ENCODE measurements around the gene LDB2.

LDB2 gene

DNA sequence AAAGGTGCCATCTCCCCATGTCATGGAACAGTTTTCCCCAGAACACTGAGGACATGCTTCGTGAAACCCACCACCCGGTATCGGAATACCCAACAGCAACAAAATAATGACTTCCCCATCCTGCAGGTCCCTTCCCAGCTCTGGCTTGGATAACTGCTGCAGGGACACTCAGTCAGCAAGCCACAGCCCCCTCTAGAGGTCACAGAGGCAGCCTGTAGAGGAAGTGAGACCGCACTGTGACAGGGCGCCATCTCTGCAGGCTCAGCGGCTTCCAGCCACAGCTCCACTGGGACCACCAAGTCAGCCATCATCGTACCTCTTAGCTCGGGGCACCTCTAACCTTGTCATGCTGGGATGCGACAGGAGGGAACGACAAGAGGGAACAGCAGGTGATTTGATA lies 315.9 kb downstream of the LDB2 start:
- TF ChIP-seq, protein P1, sequence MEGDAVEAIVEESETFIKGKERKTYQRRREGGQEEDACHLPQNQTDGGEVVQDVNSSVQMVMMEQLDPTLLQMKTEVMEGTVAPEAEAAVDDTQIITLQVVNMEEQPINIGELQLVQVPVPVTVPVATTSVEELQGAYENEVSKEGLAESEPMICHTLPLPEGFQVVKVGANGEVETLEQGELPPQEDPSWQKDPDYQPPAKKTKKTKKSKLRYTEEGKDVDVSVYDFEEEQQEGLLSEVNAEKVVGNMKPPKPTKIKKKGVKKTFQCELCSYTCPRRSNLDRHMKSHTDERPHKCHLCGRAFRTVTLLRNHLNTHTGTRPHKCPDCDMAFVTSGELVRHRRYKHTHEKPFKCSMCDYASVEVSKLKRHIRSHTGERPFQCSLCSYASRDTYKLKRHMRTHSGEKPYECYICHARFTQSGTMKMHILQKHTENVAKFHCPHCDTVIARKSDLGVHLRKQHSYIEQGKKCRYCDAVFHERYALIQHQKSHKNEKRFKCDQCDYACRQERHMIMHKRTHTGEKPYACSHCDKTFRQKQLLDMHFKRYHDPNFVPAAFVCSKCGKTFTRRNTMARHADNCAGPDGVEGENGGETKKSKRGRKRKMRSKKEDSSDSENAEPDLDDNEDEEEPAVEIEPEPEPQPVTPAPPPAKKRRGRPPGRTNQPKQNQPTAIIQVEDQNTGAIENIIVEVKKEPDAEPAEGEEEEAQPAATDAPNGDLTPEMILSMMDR (IDR thresholded peaks at IDR 0.05; ENCODE audit: control insufficient read depth, extremely low read depth, insufficient read depth): peak; percentile 44
- no peak for DNase-seq (ENCODE audit: low read depth)
- H3K4me3 ChIP-seq (ENCODE audit: low read depth, low read length): no peak overlapping the region

DNA sequence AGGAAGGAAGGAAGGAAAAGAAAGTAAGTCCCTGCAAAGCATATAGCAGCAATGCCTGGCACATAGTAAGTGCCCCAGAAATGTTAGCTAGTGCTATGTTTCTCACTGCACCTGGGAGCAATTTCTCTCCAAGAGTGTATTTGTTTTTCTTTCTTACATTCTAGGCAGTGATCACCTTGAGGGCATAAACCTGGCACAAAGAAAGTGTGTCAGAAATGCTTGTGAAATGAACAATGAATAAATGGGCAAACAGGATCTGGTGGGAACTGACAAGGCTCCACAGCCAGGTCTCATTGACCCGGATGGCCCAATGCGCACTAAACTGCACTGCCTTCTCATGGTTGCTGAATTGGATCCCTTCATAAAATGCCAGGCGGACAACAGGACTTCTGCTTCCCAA lies 316.4 kb downstream of the LDB2 start:
- no peak overlapping the region for H3K4me3 ChIP-seq (ENCODE audit: low read depth, low read length)
- no peak for DNase-seq (ENCODE audit: low read depth)
- TF ChIP-seq, protein P1 (IDR thresholded peaks at IDR 0.05; ENCODE audit: control insufficient read depth, extremely low read depth, insufficient read depth): no peak

DNA sequence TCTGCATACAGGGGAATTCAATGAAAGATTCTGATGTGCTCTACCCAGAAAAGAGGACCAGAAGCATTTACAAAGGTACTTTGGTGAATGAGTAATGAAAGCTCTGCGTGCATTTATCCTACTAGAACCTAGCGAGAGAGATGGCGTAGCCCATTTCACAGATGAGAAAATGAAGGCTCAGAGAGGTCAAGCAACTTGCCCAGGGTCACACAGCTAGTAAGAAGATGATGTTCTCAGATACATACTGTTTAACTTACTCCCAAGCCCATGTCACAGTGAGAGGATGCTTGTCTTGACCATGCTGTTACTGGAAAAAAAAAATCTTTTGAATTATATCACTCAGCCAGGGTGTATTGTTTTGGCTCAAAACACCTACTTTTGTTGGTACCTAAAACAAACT lies 317.3 kb downstream of the LDB2 start:
- TF ChIP-seq, protein P1 (IDR thresholded peaks at IDR 0.05; ENCODE audit: control insufficient read depth, extremely low read depth, insufficient read depth): no peak
- no peak overlapping the region for H3K4me3 ChIP-seq (ENCODE audit: low read depth, low read length)
- DNase-seq (ENCODE audit: low read depth): no peak

DNA sequence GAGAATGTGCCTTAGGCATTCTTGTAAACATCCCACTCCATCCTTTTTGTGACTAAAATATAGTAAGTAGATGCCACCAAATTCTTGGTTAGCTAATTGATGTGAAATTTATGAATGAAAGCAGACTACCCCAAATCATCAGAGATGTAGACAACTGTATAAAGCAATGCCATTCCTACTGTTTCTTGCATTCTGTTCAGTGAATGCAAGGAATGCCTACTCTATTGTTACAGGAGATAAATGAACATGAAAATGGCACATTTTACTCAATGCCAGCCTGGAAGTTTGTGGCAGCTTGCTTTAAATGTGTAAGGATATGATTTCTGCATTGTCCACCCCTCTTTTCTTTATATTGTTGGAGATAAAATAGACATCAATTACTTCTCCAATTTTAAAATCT lies 317.9 kb downstream of the LDB2 start:
- H3K4me3 ChIP-seq (ENCODE audit: low read depth, low read length): no peak overlapping the region
- no peak for DNase-seq (ENCODE audit: low read depth)
- TF ChIP-seq, protein P1 (IDR thresholded peaks at IDR 0.05; ENCODE audit: control insufficient read depth, extremely low read depth, insufficient read depth): no peak

DNA sequence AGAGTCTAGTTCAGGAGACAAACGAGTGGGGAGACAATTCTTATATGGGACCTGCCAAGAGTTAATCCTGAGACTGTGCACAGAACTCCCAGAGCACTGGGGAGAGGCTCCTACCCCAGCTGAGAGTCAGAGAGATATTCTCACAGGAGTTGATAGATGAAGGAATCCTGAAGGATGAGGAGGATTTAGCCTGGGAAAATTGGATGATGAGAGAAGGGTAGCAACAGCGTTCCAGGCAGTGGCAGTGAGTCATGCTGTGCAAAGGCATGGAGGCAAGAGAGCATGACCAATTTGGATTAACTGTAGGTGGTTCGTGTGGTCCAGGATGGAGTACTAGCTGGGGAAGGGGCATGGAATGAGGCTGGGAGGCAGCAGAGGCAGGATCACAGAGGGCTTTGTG lies 318.6 kb downstream of the LDB2 start:
- TF ChIP-seq, protein P1 (IDR thresholded peaks at IDR 0.05; ENCODE audit: control insufficient read depth, extremely low read depth, insufficient read depth): no peak
- no peak for DNase-seq (ENCODE audit: low read depth)
- H3K4me3 ChIP-seq (ENCODE audit: low read depth, low read length): no peak overlapping the region

DNA sequence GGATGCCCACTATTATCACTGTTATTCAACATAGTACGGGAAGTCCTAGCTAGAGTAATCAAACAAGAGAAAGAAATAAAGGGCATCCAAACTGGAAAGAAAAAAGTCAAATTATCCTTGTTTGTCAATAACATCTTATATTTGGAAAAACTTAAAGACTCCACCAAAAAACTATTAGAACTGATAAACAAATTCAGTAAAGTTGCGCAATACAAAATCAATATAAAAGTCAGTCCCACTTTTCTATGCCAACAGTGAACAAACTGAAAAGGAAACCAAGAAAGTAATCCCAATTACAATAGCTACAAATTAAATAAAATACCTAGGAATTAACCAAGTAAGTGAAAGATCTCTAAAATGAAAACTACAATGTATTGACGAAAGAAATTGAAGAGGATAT lies 321.3 kb downstream of the LDB2 start:
- TF ChIP-seq, protein P1 (IDR thresholded peaks at IDR 0.05; ENCODE audit: control insufficient read depth, extremely low read depth, insufficient read depth): no peak
- no peak overlapping the region for H3K4me3 ChIP-seq (ENCODE audit: low read depth, low read length)
- DNase-seq (ENCODE audit: low read depth): no peak

DNA sequence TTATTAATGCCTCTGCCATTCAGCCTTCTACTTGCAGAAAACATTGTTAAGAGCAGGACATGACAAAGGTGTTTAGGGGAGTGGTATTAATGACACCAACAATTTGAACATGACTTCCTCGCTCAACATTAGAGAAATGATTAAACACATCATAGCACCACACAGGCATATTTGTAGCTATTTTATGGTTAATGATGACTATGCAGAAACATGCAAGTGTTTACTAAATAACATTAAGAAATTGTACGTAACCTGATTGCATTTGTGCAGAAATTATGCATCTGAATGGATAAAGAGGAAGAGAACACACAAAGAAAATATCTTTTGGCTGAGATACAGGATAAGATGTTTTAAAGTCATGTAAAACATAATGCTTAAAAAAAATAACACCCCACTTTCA lies 323.5 kb downstream of the LDB2 start:
- DNase-seq (ENCODE audit: low read depth): no peak
- H3K4me3 ChIP-seq (ENCODE audit: low read depth, low read length): no peak overlapping the region
- TF ChIP-seq, protein P1 (IDR thresholded peaks at IDR 0.05; ENCODE audit: control insufficient read depth, extremely low read depth, insufficient read depth): no peak

Measured in LNCaP clone FGC (cell line).